Panc1 (cell line): ENCODE measurements around the gene TTLL4. TPM values are rescaled to one million over a fixed set of nuclear protein-coding genes. Genes with fewer than 3 reads are reported as not detected.

Experiments
- ATAC-seq: fragments of 200-7000 bp; cut with Tn5 transposase; 2 replicates; pipeline ENCODE4 v1.9.1; 2020; ENCODE audit warnings: mild to moderate bottlenecking, moderate library complexity
- BruUV-seq: library from RNA; stranded (reverse); fragments of 400-500 nt; replicated peaks from 2 replicates; lab custom pipeline; 2021; lab: Mats Ljungman, UMichigan
- CTCF ChIA-PET: fragments of 300-600 bp; sonication (Branson Sonifier 250); formaldehyde crosslinking; loops from one replicate; lab custom pipeline; 2022; ENCODE audit warnings: antibody characterized with exemption; lab: Charles Lee
- POLR2A ChIA-PET: fragments of 300-600 bp; sonication (Branson Sonifier 250); formaldehyde crosslinking; loops from one replicate; lab custom pipeline; 2022; ENCODE audit warnings: antibody characterized with exemption; lab: Charles Lee
- DNase-seq: peaks from one replicate; pipeline ENCODE4 v3.0.0-alpha.2; 2010; ENCODE audit warnings: low read depth, low spot score
- H3K27ac ChIP-seq: 2 replicates; pipeline ENCODE4 v1.5.1; 2011; ENCODE audit warnings: mild to moderate bottlenecking, low read length, inconsistent platforms
- H3K27me3 ChIP-seq: fragments of 200-500 bp; sonication (Bioruptor generic); 2 replicates; pipeline ENCODE4 v1.6.0; 2014; ENCODE audit warnings: low read length, inconsistent platforms; ENCODE audit not compliant: control insufficient read depth, insufficient read depth
- H3K36me3 ChIP-seq: fragments of 200-500 bp; sonication (Bioruptor generic); 2 replicates; pipeline ENCODE4 v1.5.1; 2014; ENCODE audit warnings: inconsistent platforms, mild to moderate bottlenecking, low read length, moderate library complexity; ENCODE audit not compliant: control insufficient read depth, insufficient read depth
- H3K4me1 ChIP-seq: 2 replicates; pipeline ENCODE4 v1.5.1; 2011; ENCODE audit warnings: inconsistent platforms, mild to moderate bottlenecking, low read length, moderate library complexity; ENCODE audit not compliant: control insufficient read depth, insufficient read depth
- H3K4me3 ChIP-seq, 2 experiments: 2 replicates each; pipeline ENCODE4 v1.5.1; 2011 to 2012; ENCODE audit warnings: low read depth in 2 of 2, low read length in 2 of 2, mild to moderate bottlenecking in 2 of 2, inconsistent platforms in 1 of 2, moderate library complexity in 1 of 2
- H3K9me3 ChIP-seq: fragments of 200-500 bp; sonication (Bioruptor generic); 2 replicates; pipeline ENCODE4 v1.5.1; 2014; ENCODE audit warnings: low read depth, mild to moderate bottlenecking, inconsistent platforms, low read length, moderate library complexity; ENCODE audit not compliant: control insufficient read depth, insufficient read depth
- CTCF ChIP-seq: fragments of 450-650 bp; IDR thresholded peaks from 2 replicates; pipeline ENCODE4 v1.5.1; 2017; ENCODE audit warnings: mild to moderate bottlenecking
- POLR2AphosphoS5 ChIP-seq: IDR thresholded peaks from 2 replicates; pipeline ENCODE4 v1.6.1; 2012; ENCODE audit warnings: mild to moderate bottlenecking, low read depth, low read length, moderate library complexity
- REST ChIP-seq, 2 experiments: IDR thresholded peaks; 2 replicates each; pipeline ENCODE4 v1.6.1; 2011 to 2012; ENCODE audit warnings: low read depth in 2 of 2, control low read depth in 1 of 2, low read length in 1 of 2, mild to moderate bottlenecking in 1 of 2, moderate library complexity in 1 of 2; ENCODE audit not compliant: insufficient read depth in 1 of 2
- SIN3A ChIP-seq: IDR thresholded peaks from 2 replicates; pipeline ENCODE4 v1.6.1; 2012; ENCODE audit warnings: low read depth, mild to moderate bottlenecking, low read length, moderate library complexity, borderline replicate concordance; ENCODE audit not compliant: insufficient read depth
- TCF7L2 ChIP-seq: IDR thresholded peaks from 2 replicates; pipeline ENCODE4 v1.6.1; 2011; ENCODE audit warnings: mild to moderate bottlenecking, low read depth, low read length, inconsistent platforms
- in situ Hi-C: cut with HindIII; loops from 2 replicates; pipeline ENCODE4 v1.10.0; 2016; ENCODE audit warnings: low sequenced_read_pairs, low pct_unique_long_range_greater_than_20kb
- intact Hi-C: fragments of 100-400 bp; cut with micrococcal nuclease; formaldehyde crosslinking; loops from one replicate; pipeline ENCODE4 v1.10.0; 2022; ENCODE audit not compliant: unreplicated experiment
- total RNA-seq: library from RNA; stranded (reverse); gene quantifications from one replicate; pipeline ENCODE4 v1.2.1, GENCODE V29; 2021; ENCODE audit not compliant: unreplicated experiment

TTLL4 gene
- total RNA-seq, 1 experiment from 2014 or later, result 45.6 TPM

- H3K27me3 ChIP-seq, result no peaks in the 10 kb centered on the region
- ChIA-PET POLR2A (no interaction called here), CTCF (no interaction called here)
- intact Hi-C loops (no loop called here), in situ Hi-C loops (no loop called here)
- peaks cover 29% of the 10 kb centered on the region for H3K4me1 ChIP-seq
- no peaks in the 10 kb centered on the region; the same call in 1 of the 2 replicates for H3K9me3 ChIP-seq
- no peaks in the 10 kb centered on the region for H3K36me3 ChIP-seq
- H3K27ac ChIP-seq, result no peak overlapping the region
- TF ChIP-seq SIN3A, result no peak
- no peak for TF ChIP-seq CTCF
- TF ChIP-seq TCF7L2, result no peak
- TF ChIP-seq REST (IDR thresholded peaks at IDR 0.05; ENCODE audit: insufficient read depth in 1 of 2, low read depth in 2 of 2, low read length in 1 of 2), result no peak
- no peak for TF ChIP-seq POLR2AphosphoS5
- DNase-seq (no peak), ATAC-seq (no peak)
- H3K4me3 ChIP-seq, result no peak overlapping the region
- BruUV-seq, result no TSS peak
These were observed 10.9 kb downstream of the TTLL4 start for GRCh38 chr2:218721488-218721887.

GRCh38 chr2:218721934-218722333 is 11.3 kb downstream of the TTLL4 start:
- CTCF ChIA-PET, result no interaction called here
- no peak overlapping the region for H3K27ac ChIP-seq
- POLR2A ChIA-PET, result no interaction called here
- H3K4me3 ChIP-seq, result no peak overlapping the region
- DNase-seq, result no peak
- H3K4me1 ChIP-seq, result peaks cover 25% of the 10 kb centered on the region
- TF ChIP-seq SIN3A (no peak), CTCF (no peak), POLR2AphosphoS5 (no peak), REST (IDR thresholded peaks at IDR 0.05; ENCODE audit: insufficient read depth in 1 of 2, low read depth in 2 of 2, low read length in 1 of 2) (no peak), TCF7L2 (no peak)
- no peaks in the 10 kb centered on the region for H3K27me3 ChIP-seq
- in situ Hi-C loops, result no loop called here
- no peaks in the 10 kb centered on the region for H3K36me3 ChIP-seq
- no peak for ATAC-seq
- H3K9me3 ChIP-seq, result no peaks in the 10 kb centered on the region; the same call in 1 of the 2 replicates
- intact Hi-C loops, result no loop called here
- BruUV-seq, result no TSS peak
